ENCODE results near the gene PAQR4.

PAQR4 gene

DNA sequence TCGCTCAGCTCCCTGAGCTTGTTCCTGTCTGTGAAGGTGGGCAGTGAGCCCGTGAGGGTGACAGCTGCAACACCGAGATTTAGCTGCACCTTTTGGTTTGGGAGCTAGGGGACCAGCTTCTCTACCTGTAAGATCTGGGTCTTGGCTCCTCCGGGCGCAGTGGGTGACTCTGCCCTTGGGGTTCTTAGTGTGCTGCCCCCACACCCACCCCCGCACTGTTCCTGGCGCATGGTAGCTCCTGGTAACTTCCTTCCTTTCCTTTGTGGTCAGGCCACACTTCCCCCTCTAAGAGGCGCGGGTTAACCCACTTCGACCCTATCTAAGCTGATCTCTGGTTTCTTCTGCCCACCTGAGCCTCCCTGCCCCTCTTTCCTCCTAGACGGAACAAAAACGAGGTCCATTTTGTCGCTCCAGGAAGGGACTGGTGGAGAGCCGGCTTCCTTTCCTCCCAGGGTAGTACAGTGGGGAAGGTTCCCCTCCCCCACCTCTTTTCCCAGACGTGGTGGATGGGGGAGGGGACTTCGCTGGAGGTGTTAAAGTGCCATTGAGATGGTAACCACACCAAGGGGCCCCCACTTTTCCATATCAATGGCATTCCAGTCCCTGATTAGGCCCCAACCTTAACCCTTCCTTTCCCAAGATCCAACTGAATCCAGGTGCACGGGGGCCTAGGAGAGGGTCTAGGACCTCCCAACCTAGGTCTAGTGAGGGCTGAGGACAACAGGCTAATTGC is 39.0 kb downstream of the PAQR4 start:
- DNase-seq, result peak; percentile 58 to 77

DNA sequence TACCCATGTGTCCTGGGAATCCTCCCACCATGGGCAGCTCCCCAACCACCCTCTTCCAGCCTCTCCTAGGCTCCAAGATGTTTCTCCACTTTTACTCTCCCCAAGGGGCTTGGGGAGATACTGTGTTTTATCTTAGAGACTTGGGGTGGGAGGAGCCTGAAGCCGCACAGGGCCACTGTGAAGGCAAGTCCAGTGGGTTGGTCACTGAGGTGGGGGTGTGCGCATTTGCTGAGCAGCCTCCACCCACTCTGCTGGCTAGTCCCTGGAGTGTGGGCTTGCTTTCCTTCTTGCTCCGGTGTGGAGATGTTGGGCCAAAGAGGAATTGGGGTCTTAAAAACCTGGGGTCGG is 39.5 kb downstream of the PAQR4 start:
- no peak for DNase-seq

GRCh38 chr16:3009568-3010390 is 40.6 kb downstream of the PAQR4 start:
- no peak for DNase-seq

GRCh38 chr16:3010510-3010909 is 41.4 kb downstream of the PAQR4 start:
- DNase-seq, result no peak

- no peak for DNase-seq
These were observed 43.1 kb downstream of the PAQR4 start for GRCh38 chr16:3012246-3012645.

GRCh38 chr16:3012828-3013420 is 43.8 kb downstream of the PAQR4 start, which contains the start of gene CLDN9:
CLDN9 (plus strand) TSS chr16:3012923; CDS start chr16:3013363, 440 bp downstream.
- DNase-seq, result no peak

GRCh38 chr16:3013491-3013951 is 44.4 kb downstream of the PAQR4 start:
- DNase-seq, result no peak

DNA sequence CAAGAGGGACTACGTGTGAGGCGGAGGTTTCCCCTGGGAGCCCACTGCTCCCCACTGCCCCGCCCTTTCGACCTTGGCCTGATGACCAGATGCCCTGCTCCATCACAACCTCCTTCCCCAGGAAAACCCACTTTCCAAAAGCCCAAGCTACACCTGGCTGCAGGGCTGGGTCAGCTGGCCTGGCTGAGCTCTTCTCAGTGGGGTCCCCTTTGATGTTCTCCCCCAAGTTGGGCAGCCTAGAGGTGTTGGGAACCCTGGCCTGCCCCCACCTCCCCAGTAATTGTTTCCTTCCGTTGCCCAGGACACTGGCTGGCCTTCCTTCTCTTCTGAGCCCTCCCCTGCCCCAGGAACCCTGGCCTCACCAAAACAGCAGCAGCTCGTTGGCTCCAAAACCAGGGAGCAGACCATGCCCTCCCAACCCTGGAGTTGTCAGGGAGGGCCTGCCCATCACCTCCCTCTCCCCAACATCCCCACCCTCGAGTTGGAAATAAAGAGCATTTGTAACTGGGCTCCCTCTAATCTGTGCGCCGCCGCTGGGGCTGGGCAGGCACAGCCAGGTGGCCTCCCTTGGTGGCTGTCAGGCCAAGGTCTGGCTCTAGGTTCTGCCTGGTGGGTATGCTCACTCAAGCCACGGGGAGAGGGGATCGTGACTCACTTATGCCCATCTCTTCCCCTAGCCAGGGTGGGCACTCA is 45.0 kb downstream of the PAQR4 start:
- DNase-seq, result no peak

GRCh38 chr16:3014971-3015370 is 45.8 kb downstream of the PAQR4 start:
- no peak for DNase-seq

- no peak for DNase-seq
These were observed 46.8 kb downstream of the PAQR4 start for GRCh38 chr16:3015865-3016521.

GRCh38 chr16:3017344-3017743 is 48.2 kb downstream of the PAQR4 start:
- no peak for DNase-seq

- no peak for DNase-seq
These were observed 48.8 kb downstream of the PAQR4 start, which contains the start of gene CLDN6 for GRCh38 chr16:3017794-3018506. CLDN6 (minus strand) TSS chr16:3018183; CDS start chr16:3016021, 2,162 bp downstream.

GRCh38 chr16:3019594-3020246 is 50.6 kb downstream of the PAQR4 start:
- DNase-seq, result no peak

GRCh38 chr16:3020247-3020603 is 51.1 kb downstream of the PAQR4 start, which contains the start of gene TNFRSF12A:
TNFRSF12A (plus strand) TSS chr16:3020368; CDS start chr16:3020398, 30 bp downstream.
- DNase-seq, result peak; percentile 63 to 68

DNA sequence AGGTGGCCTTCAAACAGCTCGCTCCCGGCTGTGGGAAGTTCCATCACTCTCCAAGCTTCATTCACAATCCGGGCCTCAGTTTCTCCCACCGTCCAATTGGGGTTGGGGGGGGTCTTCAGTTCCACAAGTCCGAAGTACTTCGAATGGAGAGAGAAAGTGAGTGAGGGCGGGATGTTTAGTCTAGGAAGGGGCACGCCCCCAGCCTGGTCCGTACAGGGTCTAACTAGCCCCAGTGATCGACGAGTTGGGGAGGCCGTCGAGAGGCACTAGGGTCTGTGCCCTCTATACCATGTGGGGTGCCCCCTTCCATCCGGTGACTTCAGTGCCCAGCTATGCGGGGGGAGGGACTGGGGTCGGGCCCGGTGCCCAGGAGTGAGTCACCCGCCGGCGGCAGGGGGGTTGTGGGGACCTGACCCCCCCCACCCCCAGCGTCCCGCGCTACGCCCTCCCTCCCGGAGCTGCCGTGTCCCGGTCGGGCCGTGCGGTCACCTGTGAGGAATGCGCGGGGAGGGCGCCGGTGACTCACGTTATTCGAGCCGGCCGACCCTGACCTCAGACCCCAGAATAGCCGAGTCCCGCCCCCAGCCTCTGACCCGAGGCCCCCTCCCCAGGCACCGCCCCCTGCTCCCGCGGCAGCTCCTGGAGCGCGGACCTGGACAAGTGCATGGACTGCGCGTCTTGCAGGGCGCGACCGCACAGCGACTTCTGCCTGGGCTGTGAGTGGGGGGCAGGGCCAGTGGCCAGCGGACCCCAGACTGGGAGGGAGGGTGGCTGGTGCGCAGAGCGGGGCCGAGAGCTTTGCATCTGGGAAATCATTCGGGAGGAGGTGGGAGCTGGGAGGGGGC is 51.7 kb downstream of the PAQR4 start:
- no peak for DNase-seq

DNA sequence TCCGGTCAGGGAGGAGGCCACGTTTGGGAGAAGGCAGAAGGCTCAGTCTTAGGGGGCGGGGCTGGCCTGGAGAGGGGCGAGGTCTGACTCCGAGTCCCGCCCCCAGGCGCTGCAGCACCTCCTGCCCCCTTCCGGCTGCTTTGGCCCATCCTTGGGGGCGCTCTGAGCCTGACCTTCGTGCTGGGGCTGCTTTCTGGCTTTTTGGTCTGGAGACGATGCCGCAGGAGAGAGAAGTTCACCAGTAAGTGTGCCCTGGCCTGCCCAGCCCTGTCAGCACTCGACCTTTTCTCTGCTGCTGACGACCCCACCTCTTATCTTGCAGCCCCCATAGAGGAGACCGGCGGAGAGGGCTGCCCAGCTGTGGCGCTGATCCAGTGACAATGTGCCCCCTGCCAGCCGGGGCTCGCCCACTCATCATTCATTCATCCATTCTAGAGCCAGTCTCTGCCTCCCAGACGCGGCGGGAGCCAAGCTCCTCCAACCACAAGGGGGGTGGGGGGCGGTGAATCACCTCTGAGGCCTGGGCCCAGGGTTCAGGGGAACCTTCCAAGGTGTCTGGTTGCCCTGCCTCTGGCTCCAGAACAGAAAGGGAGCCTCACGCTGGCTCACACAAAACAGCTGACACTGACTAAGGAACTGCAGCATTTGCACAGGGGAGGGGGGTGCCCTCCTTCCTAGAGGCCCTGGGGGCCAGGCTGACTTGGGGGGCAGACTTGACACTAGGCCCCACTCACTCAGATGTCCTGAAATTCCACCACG is 52.5 kb downstream of the PAQR4 start:
- peak; percentile 42 to 45 for DNase-seq

GRCh38 chr16:3022208-3022683 is 53.1 kb downstream of the PAQR4 start:
- peak; percentile 17 to 29 for DNase-seq

DNA sequence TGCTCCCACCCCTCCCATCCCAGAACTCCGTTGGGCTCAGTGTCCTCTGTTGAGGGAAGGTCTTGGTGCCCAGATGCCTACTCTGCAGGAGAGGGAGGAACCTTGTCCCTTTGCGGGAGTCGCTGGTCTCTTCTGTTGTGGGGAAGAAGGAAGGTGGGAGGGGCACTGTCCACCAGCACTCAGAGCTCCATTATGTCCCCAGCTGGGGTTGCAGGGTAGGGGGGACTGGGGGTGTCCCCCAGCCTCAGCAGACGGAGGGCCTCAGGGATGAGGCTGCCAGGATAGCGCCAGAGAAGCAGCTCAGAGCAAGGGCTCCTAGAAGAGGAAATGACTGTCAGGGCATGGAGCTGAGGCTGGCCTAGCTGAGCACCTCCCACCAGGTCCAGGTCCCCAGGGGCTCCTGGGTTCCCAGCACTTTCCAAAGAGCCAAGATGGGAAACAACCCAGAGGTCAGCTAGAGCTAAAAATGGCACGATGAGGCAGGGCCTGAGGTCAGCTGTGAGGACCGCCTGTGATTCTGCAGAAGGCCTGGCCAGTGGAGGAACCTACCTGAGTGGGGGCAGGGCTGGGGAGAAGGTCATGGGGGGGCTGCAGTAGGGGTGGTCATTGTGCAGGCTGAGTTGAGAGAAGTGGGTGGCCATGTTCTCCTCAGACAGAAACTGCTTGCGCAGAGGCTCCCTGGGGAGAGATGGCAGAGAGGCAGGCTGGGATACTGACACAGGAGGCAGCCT is 53.7 kb downstream of the PAQR4 start:
- DNase-seq, result no peak
